ENCODE results near the gene CNOT6L. TPM values are rescaled to one million over a fixed set of nuclear protein-coding genes. Genes with fewer than 3 reads are reported as not detected.

CNOT6L gene
- total and polyA plus RNA-seq, 2 of the 13 experiments (the other 11 are each of a cell fraction or from before 2014, with no cell fraction given), result 7.9 to 13.5 TPM

DNA sequence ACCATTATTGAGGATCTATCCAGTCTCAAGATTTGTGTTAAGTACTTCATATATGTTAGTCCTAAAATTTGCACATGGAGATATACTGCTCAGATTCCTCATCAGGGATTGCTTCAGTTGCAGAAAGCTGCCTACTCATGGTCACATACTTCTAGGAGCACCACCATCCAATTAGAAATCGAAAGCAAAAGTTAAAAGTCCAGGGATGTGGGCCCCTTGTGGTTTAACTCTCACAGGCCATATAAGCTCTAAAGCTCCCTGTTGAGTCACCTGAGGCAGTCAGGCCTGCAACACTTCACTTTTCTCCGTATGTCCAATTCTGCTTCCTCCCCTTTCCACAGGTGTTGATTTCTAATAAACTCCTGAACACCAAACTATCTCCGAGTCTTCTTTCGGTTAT, 84.2 kb downstream of the CNOT6L start (continued):
- no peak for TF ChIP-seq ZBTB46 (CRISPR knock-in tag; IDR thresholded peaks at IDR 0.05; ENCODE audit: borderline replicate concordance)
- no peak for TF ChIP-seq TBL1XR1 (IDR thresholded peaks at IDR 0.05; ENCODE audit: borderline replicate concordance, low read length, partially characterized antibody)
- TF ChIP-seq NCOR1 (IDR thresholded peaks at IDR 0.05; ENCODE audit: borderline replicate concordance, low read length), result no peak
- TF ChIP-seq, protein P1, sequence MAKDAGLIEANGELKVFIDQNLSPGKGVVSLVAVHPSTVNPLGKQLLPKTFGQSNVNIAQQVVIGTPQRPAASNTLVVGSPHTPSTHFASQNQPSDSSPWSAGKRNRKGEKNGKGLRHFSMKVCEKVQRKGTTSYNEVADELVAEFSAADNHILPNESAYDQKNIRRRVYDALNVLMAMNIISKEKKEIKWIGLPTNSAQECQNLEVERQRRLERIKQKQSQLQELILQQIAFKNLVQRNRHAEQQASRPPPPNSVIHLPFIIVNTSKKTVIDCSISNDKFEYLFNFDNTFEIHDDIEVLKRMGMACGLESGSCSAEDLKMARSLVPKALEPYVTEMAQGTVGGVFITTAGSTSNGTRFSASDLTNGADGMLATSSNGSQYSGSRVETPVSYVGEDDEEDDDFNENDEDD (CRISPR knock-in tag; IDR thresholded peaks at IDR 0.05; ENCODE audit: borderline replicate concordance), result no peak
- peak; percentile 59; the same call in 1 of the 2 replicates for TF ChIP-seq KMT2A (CRISPR knock-in tag; IDR thresholded peaks at IDR 0.05)
- no peak for TF ChIP-seq ESRRA (CRISPR knock-in tag; IDR thresholded peaks at IDR 0.05; ENCODE audit: low read depth)
- no peak for TF ChIP-seq ZNF737 (CRISPR knock-in tag; IDR thresholded peaks at IDR 0.05; ENCODE audit: borderline replicate concordance)
- no peak for TF ChIP-seq ZNF530 (CRISPR knock-in tag; IDR thresholded peaks at IDR 0.05; ENCODE audit: low read depth)
- TF ChIP-seq FOXA3 (CRISPR knock-in tag; IDR thresholded peaks at IDR 0.05), result 0 out of 2 replicates have a peak, but pooled peaks have one; percentile 8
- no peak for TF ChIP-seq SMAD3 (CRISPR knock-in tag; IDR thresholded peaks at IDR 0.05)
- no peak for TF ChIP-seq GTF2F1 (IDR thresholded peaks at IDR 0.05; ENCODE audit: low read length)
- TF ChIP-seq NCOA2 (CRISPR knock-in tag; IDR thresholded peaks at IDR 0.05), result no peak
- 0 out of 2 replicates have a peak, but pooled peaks have one; percentile 53 for TF ChIP-seq ZNF543 (CRISPR knock-in tag; IDR thresholded peaks at IDR 0.05)
- no peak for TF ChIP-seq ATRX (CRISPR knock-in tag; IDR thresholded peaks at IDR 0.05; ENCODE audit: borderline replicate concordance)
- TF ChIP-seq AHR (CRISPR knock-in tag; IDR thresholded peaks at IDR 0.05), result no peak
- no peak for TF ChIP-seq ZNF678 (CRISPR knock-in tag; IDR thresholded peaks at IDR 0.05)
- no peak for TF ChIP-seq TOE1 (CRISPR knock-in tag; IDR thresholded peaks at IDR 0.05)
- TF ChIP-seq ZNF549 (CRISPR knock-in tag; IDR thresholded peaks at IDR 0.05), result no peak
- no peak for TF ChIP-seq XRCC5 (optimal IDR thresholded peaks at IDR 0.05; ENCODE audit: low read length)
- TF ChIP-seq ZNF773 (CRISPR knock-in tag; IDR thresholded peaks at IDR 0.05; ENCODE audit: borderline replicate concordance), result no peak
- no peak for TF ChIP-seq SMAD1 (CRISPR knock-in tag; IDR thresholded peaks at IDR 0.05; ENCODE audit: borderline replicate concordance, low read depth)
- no peak for TF ChIP-seq PHF21A (CRISPR knock-in tag; IDR thresholded peaks at IDR 0.05)
- no peak for TF ChIP-seq REXO4 (CRISPR knock-in tag; IDR thresholded peaks at IDR 0.05; ENCODE audit: borderline replicate concordance)
- no peak for TF ChIP-seq CHCHD3 (CRISPR knock-in tag; IDR thresholded peaks at IDR 0.05)
- TF ChIP-seq ZSCAN31 (CRISPR knock-in tag; IDR thresholded peaks at IDR 0.05; ENCODE audit: low read depth), result no peak
- no peak for TF ChIP-seq IRX3 (CRISPR knock-in tag; IDR thresholded peaks at IDR 0.05; ENCODE audit: borderline replicate concordance, low read depth)
- 0 out of 2 replicates have a peak, but pooled peaks have one; percentile 37 for TF ChIP-seq FOSL2 (CRISPR knock-in tag; IDR thresholded peaks at IDR 0.05)
